ENCODE data around the gene SCUBE1. TPM values are rescaled to one million over a fixed set of nuclear protein-coding genes. Genes with fewer than 3 reads are reported as not detected.

SCUBE1 gene
- total RNA-seq, 1 donor from 2014 or later, result 25.9 TPM

DNA sequence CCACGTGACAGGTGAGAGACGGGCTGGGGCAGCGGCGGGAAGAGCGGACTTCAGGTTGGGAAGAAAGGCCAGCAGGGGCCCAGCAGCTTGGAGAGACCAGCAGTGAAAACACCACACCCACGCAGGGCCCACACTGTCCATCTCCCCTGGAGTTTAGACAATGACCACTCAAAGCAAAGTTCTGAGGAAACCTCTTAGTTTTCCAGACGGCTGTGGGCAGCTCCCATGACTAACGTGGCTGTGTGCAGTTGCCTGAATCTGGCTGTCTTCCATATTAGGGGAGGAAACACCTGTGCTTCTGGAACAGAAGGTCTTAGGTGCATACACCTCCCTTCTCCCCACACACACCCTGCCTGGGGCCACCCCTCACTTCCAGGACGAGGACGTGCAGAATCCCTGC lies 85.6 kb downstream of the SCUBE1 start:
- peaks cover 12% of the 10 kb centered on the region for H3K27me3 Mint-ChIP-seq (ENCODE audit: insufficient read depth, low read depth)
- Histone ChIP-seq H3F3A (ENCODE audit: low read depth) (no peaks in the 10 kb centered on the region), H3K27ac (no peak overlapping the region), H3K4me2 (no peak overlapping the region), H3K27me3 (no peaks in the 10 kb centered on the region), H3K9me3 (ENCODE audit: low read depth) (no peaks in the 10 kb centered on the region), H3K36me3 (no peaks in the 10 kb centered on the region), H4K20me1 (ENCODE audit: low read depth) (peaks cover 7% of the 10 kb centered on the region), H3K4me1 (no peaks in the 10 kb centered on the region), H2AFZ (replicated peaks) (no peak overlapping the region), H3K4me3 (no peak overlapping the region), H3K9ac (no peak overlapping the region), H3K79me2 (ENCODE audit: low read depth) (no peaks in the 10 kb centered on the region)
- no peak overlapping the region for H3K27ac Mint-ChIP-seq
- DNase-seq (ENCODE audit: low spot score), result no peak
- H3K36me3 Mint-ChIP-seq, result peaks cover 14% of the 10 kb centered on the region
- no peak overlapping the region for H3K4me3 Mint-ChIP-seq
- TF ChIP-seq, protein P1, sequence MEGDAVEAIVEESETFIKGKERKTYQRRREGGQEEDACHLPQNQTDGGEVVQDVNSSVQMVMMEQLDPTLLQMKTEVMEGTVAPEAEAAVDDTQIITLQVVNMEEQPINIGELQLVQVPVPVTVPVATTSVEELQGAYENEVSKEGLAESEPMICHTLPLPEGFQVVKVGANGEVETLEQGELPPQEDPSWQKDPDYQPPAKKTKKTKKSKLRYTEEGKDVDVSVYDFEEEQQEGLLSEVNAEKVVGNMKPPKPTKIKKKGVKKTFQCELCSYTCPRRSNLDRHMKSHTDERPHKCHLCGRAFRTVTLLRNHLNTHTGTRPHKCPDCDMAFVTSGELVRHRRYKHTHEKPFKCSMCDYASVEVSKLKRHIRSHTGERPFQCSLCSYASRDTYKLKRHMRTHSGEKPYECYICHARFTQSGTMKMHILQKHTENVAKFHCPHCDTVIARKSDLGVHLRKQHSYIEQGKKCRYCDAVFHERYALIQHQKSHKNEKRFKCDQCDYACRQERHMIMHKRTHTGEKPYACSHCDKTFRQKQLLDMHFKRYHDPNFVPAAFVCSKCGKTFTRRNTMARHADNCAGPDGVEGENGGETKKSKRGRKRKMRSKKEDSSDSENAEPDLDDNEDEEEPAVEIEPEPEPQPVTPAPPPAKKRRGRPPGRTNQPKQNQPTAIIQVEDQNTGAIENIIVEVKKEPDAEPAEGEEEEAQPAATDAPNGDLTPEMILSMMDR (IDR thresholded peaks at IDR 0.05), result no peak
- no peak for TF ChIP-seq EZH2phosphoT487 (IDR thresholded peaks at IDR 0.05)
- TF ChIP-seq EZH2 (IDR thresholded peaks at IDR 0.05), result no peak
- H3K4me1 Mint-ChIP-seq, result peaks cover 26% of the 10 kb centered on the region
- H3K9me3 Mint-ChIP-seq, result no peaks in the 10 kb centered on the region

DNA sequence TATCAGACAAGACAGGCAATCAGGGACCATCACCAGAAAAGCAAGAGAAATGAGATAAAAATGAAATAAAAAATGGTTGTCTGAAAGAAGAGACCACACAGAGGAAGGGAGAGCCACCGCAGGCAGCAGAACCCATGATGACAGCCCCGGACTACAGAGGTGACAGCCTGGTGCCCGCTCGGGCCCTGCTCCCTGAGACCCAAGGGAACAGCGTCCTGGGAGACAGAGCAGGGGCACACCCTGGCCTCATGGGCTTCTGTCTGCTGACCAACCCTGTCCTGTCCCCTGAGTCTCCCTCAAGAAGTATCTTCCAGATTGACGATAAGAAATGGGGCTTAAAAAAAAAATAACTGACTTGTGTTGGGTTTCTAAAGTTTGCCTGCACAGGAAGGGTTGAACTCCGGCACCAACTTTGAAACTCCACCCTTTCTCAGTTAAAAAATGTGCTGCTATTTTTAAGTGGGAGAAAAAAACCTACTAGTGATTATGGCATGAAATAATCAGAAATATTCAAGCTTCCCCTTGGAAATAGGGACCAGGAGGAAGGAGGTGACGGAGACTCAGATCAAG lies 86.1 kb downstream of the SCUBE1 start:
- Histone ChIP-seq H3K79me2 (ENCODE audit: low read depth) (no peaks in the 10 kb centered on the region), H3F3A (ENCODE audit: low read depth) (no peaks in the 10 kb centered on the region), H2AFZ (replicated peaks) (no peak overlapping the region), H3K9me3 (ENCODE audit: low read depth) (no peaks in the 10 kb centered on the region), H3K4me3 (no peak overlapping the region), H3K36me3 (no peaks in the 10 kb centered on the region), H3K27ac (no peak overlapping the region), H3K27me3 (no peaks in the 10 kb centered on the region), H3K4me2 (no peak overlapping the region), H3K4me1 (no peaks in the 10 kb centered on the region), H4K20me1 (ENCODE audit: low read depth) (peaks cover 7% of the 10 kb centered on the region), H3K9ac (no peak overlapping the region)
- peaks cover 12% of the 10 kb centered on the region for H3K27me3 Mint-ChIP-seq (ENCODE audit: insufficient read depth, low read depth)
- peaks cover 14% of the 10 kb centered on the region for H3K36me3 Mint-ChIP-seq
- TF ChIP-seq, protein P1 (IDR thresholded peaks at IDR 0.05), result no peak
- TF ChIP-seq EZH2 (IDR thresholded peaks at IDR 0.05), result no peak
- TF ChIP-seq EZH2phosphoT487 (IDR thresholded peaks at IDR 0.05), result no peak
- no peak overlapping the region for H3K27ac Mint-ChIP-seq
- H3K9me3 Mint-ChIP-seq, result no peaks in the 10 kb centered on the region
- no peak overlapping the region for H3K4me3 Mint-ChIP-seq
- DNase-seq (ENCODE audit: low spot score), result no peak
- H3K4me1 Mint-ChIP-seq, result peaks cover 29% of the 10 kb centered on the region

DNA sequence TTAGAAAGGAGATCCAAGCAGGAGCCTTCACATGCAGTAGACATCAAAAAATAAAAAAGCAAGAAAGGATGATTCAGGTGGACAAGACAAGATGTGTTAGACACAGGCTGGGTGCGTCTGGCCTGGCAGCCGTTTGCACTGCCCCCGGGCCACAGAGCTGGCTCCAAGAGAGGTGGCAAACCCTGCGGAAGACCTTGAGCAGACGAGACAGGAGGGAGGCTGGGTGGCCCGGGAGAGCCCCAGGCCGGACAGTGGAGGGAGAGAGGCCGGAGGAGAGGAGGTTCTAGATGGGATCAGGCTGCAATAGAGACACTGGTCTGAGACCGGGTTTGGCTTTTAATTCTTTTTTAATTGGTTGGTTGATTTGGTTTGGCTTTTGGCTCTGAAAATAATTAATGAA lies 86.6 kb downstream of the SCUBE1 start:
- no peak for TF ChIP-seq EZH2phosphoT487 (IDR thresholded peaks at IDR 0.05)
- no peak for TF ChIP-seq EZH2 (IDR thresholded peaks at IDR 0.05)
- TF ChIP-seq, protein P1 (IDR thresholded peaks at IDR 0.05), result no peak
- H3K9me3 Mint-ChIP-seq, result no peaks in the 10 kb centered on the region
- Histone ChIP-seq H3K79me2 (ENCODE audit: low read depth) (no peaks in the 10 kb centered on the region), H3F3A (ENCODE audit: low read depth) (no peaks in the 10 kb centered on the region), H3K4me1 (no peaks in the 10 kb centered on the region), H3K4me2 (no peak overlapping the region), H3K9ac (no peak overlapping the region), H3K4me3 (no peak overlapping the region), H3K36me3 (no peaks in the 10 kb centered on the region), H3K9me3 (ENCODE audit: low read depth) (no peaks in the 10 kb centered on the region), H4K20me1 (ENCODE audit: low read depth) (peaks cover 4% of the 10 kb centered on the region), H3K27ac (no peak overlapping the region), H3K27me3 (no peaks in the 10 kb centered on the region), H2AFZ (replicated peaks) (no peak overlapping the region)
- peaks cover 14% of the 10 kb centered on the region for H3K36me3 Mint-ChIP-seq
- no peak for DNase-seq (ENCODE audit: low spot score)
- H3K27me3 Mint-ChIP-seq (ENCODE audit: insufficient read depth, low read depth), result peaks cover 12% of the 10 kb centered on the region
- peaks cover 32% of the 10 kb centered on the region for H3K4me1 Mint-ChIP-seq
- H3K4me3 Mint-ChIP-seq, result no peak overlapping the region
- no peak overlapping the region for H3K27ac Mint-ChIP-seq
